Activated B cell treated with CpG ODN at 0.5 μM for 24 hours (primary cell): ENCODE data around the gene LRG1. TPM values are rescaled to one million over a fixed set of nuclear protein-coding genes. Genes with fewer than 3 reads are reported as not detected.

Source experiments
- ATAC-seq: fragments of 200-7000 bp; cut with Tn5 transposase; one replicate; pipeline ENCODE4 v1.10.0; 2021; ENCODE audit warnings: low read depth, mild to moderate bottlenecking, moderate library complexity
- CTCF ChIA-PET: fragments of 350-600 bp; sonication (Branson Sonifier 250); formaldehyde crosslinking; loops from one replicate; lab custom pipeline; 2021; ENCODE audit warnings: antibody characterized with exemption; lab: Charles Lee
- POLR2A ChIA-PET: fragments of 350-600 bp; sonication (Branson Sonifier 250); formaldehyde crosslinking; loops from one replicate; lab custom pipeline; 2021; ENCODE audit warnings: antibody characterized with exemption; lab: Charles Lee
- DNase-seq: peaks from one replicate; pipeline ENCODE4 v3.0.0; 2022
- H3K27ac Mint-ChIP-seq: one replicate; pipeline ENCODE4 v1.8.0; 2020; ENCODE audit warnings: mixed read lengths
- H3K27me3 Mint-ChIP-seq: one replicate; pipeline ENCODE4 v1.8.0; 2021; ENCODE audit warnings: mixed read lengths
- H3K36me3 Mint-ChIP-seq: one replicate; pipeline ENCODE4 v1.8.0; 2021; ENCODE audit warnings: low read depth, mixed read lengths
- H3K4me1 Mint-ChIP-seq: one replicate; pipeline ENCODE4 v1.8.0; 2021; ENCODE audit warnings: mixed read lengths
- H3K4me3 Mint-ChIP-seq: one replicate; pipeline ENCODE4 v1.8.0; 2020; ENCODE audit warnings: mild to moderate bottlenecking, mixed read lengths
- H3K9me3 Mint-ChIP-seq: one replicate; pipeline ENCODE4 v1.8.0; 2020; ENCODE audit warnings: mixed read lengths
- CTCF ChIP-seq: fragments of 200-600 bp; IDR thresholded peaks from one replicate; pipeline ENCODE4 v1.8.0; 2022; ENCODE audit warnings: antibody characterized with exemption, mild to moderate bottlenecking
- intact Hi-C: fragments of 100-400 bp; cut with micrococcal nuclease; formaldehyde crosslinking; loops from one replicate; pipeline ENCODE4 v1.15.1; 2024
- total RNA-seq: library from RNA; stranded (reverse); gene quantifications from 2 replicates; pipeline ENCODE4 v1.2.3, GENCODE V29; 2022

The LRG1 gene
- total RNA-seq, 1 donor from 2014 or later = 2.0 TPM

- Mint-ChIP-seq H3K9me3 (no peaks in the 10 kb centered on the region), H3K4me1 (no peaks in the 10 kb centered on the region), H3K27ac (no peak overlapping the region), H3K36me3 (peaks cover 20% of the 10 kb centered on the region), H3K4me3 (no peak overlapping the region), H3K27me3 (no peaks in the 10 kb centered on the region)
- DNase-seq (no peak), ATAC-seq (no peak)
- POLR2A ChIA-PET = no interaction called here
- intact Hi-C loops = no loop called here
- CTCF ChIA-PET = no interaction called here
- no peak for TF ChIP-seq CTCF
Measured at GRCh38 chr19:4507150-4507452, 32.7 kb downstream of the LRG1 start.

- Mint-ChIP-seq H3K27ac (no peak overlapping the region), H3K36me3 (peaks cover 21% of the 10 kb centered on the region)
- ATAC-seq = no peak
Measured at GRCh38 chr19:4506449-4507149, 33.2 kb downstream of the LRG1 start.

GRCh38 chr19:4505570-4506448 is 34.0 kb downstream of the LRG1 start:
- Mint-ChIP-seq H3K4me1 (no peaks in the 10 kb centered on the region), H3K9me3 (no peaks in the 10 kb centered on the region), H3K27me3 (no peaks in the 10 kb centered on the region), H3K27ac (no peak overlapping the region), H3K36me3 (peaks cover 23% of the 10 kb centered on the region), H3K4me3 (no peak overlapping the region)
- ChIA-PET CTCF (no interaction called here), POLR2A (no interaction called here)
- TF ChIP-seq CTCF = no peak
- DNase-seq (no peak), ATAC-seq (no peak)
- intact Hi-C loops = no loop called here

More at GRCh38 chr19:4506449-4507149, 33.2 kb downstream of the LRG1 start:
- H3K27me3 Mint-ChIP-seq = no peaks in the 10 kb centered on the region
- ChIA-PET CTCF (no interaction called here), POLR2A (no interaction called here)
- no peak for DNase-seq
- no peaks in the 10 kb centered on the region for H3K9me3 Mint-ChIP-seq
- TF ChIP-seq CTCF = no peak
- no peak overlapping the region for H3K4me3 Mint-ChIP-seq
- no peaks in the 10 kb centered on the region for H3K4me1 Mint-ChIP-seq
- intact Hi-C loops = no loop called here

- DNase-seq = no peak
- no peaks in the 10 kb centered on the region for H3K9me3 Mint-ChIP-seq
- ChIA-PET CTCF (no interaction called here), POLR2A (no interaction called here)
- no peak for TF ChIP-seq CTCF
- H3K4me1 Mint-ChIP-seq = no peaks in the 10 kb centered on the region
- H3K4me3 Mint-ChIP-seq = no peak overlapping the region
- intact Hi-C loops = no loop called here
- H3K27me3 Mint-ChIP-seq = no peaks in the 10 kb centered on the region
- peaks cover 27% of the 10 kb centered on the region for H3K36me3 Mint-ChIP-seq
- no peak for ATAC-seq
- H3K27ac Mint-ChIP-seq = no peak overlapping the region
Measured at GRCh38 chr19:4504891-4505569, 34.8 kb downstream of the LRG1 start.

- CTCF ChIA-PET = no interaction called here
- H3K4me3 Mint-ChIP-seq = no peak overlapping the region
- no peak for ATAC-seq
- H3K27ac Mint-ChIP-seq = no peak overlapping the region
- POLR2A ChIA-PET = no interaction called here
- no peaks in the 10 kb centered on the region for H3K9me3 Mint-ChIP-seq
- peaks cover 34% of the 10 kb centered on the region for H3K36me3 Mint-ChIP-seq
- H3K4me1 Mint-ChIP-seq = no peaks in the 10 kb centered on the region
- no peak for DNase-seq
- intact Hi-C loops = no loop called here
- H3K27me3 Mint-ChIP-seq = no peaks in the 10 kb centered on the region
- no peak for TF ChIP-seq CTCF
Measured at GRCh38 chr19:4504297-4504701, 35.5 kb downstream of the LRG1 start.
